Measurements from ENCODE around the gene ZNF316. TPM values are rescaled to one million over a fixed set of nuclear protein-coding genes. Genes with fewer than 3 reads are reported as not detected.

ZNF316 gene
- total RNA-seq, 3 donors from 2014 or later = 22.3 to 40.9 (median 24.1) TPM

DNA sequence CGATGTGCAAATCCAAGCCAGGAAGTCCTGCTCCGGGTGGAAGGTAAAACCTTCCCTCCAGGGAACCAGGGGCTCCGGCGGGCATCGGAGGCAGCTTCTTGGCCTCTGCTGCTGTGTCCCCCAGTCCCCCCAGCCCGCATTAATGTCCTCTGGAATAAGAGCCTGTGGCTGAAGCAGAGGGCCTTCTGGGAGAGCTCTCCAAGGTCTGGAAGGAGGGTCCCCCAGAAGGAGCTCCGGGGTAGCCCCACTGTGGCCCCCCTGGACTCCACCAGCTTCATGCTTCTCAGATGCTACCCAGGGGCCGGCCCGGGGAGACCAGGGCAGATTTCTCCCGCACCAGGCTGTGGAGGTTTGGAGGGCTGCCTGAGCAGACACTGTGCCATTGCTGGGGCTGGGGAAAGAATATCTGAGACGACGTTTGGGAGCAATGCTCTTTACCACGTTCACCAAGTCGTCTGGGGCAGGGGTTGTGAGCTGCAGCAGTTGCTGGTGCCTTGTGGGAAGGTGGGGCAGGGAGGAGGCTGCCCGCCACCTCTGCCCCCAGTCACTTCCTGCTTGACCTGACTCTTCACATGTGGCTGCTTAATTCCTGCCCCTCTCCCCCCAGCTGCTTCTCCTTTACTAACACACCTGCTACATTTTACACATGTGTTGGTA, 13.4 kb upstream of the ZNF316 start:
- H3K9me3 ChIP-seq = no peaks in the 10 kb centered on the region
- DNase-seq = no peak
- no peaks in the 10 kb centered on the region for H3K4me1 ChIP-seq (ENCODE audit: low read depth)
- TF ChIP-seq, protein P1, sequence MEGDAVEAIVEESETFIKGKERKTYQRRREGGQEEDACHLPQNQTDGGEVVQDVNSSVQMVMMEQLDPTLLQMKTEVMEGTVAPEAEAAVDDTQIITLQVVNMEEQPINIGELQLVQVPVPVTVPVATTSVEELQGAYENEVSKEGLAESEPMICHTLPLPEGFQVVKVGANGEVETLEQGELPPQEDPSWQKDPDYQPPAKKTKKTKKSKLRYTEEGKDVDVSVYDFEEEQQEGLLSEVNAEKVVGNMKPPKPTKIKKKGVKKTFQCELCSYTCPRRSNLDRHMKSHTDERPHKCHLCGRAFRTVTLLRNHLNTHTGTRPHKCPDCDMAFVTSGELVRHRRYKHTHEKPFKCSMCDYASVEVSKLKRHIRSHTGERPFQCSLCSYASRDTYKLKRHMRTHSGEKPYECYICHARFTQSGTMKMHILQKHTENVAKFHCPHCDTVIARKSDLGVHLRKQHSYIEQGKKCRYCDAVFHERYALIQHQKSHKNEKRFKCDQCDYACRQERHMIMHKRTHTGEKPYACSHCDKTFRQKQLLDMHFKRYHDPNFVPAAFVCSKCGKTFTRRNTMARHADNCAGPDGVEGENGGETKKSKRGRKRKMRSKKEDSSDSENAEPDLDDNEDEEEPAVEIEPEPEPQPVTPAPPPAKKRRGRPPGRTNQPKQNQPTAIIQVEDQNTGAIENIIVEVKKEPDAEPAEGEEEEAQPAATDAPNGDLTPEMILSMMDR (IDR thresholded peaks at IDR 0.05) = no peak
- ATAC-seq = peak; percentile 62
- no peaks in the 10 kb centered on the region for H3K36me3 ChIP-seq (ENCODE audit: low read depth)
- intact Hi-C loops (cut with DNase I, micrococcal nuclease) = no loop called here
- no peak overlapping the region for H3K4me3 ChIP-seq

DNA sequence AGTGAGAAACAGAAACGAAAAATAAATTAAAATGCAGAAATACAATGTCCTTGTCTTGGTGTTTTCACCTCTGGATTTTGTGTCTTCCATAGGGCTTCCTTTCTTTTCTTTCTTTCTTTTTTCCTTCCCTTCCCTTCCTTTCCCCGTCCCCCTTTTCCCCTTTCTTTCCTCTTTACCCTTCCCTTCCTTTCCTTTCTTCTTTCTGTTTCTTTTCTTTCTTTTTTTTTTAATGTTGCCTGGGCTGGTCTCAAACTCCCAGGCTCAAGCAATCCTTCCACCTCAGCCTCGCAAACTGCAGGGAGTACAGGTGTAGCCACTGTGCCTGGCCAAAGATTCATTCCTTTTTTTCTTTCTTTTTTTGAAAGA, 12.9 kb upstream of the ZNF316 start:
- Histone ChIP-seq H3K4me3 (no peak overlapping the region), H3K36me3 (ENCODE audit: low read depth) (no peaks in the 10 kb centered on the region), H3K4me1 (ENCODE audit: low read depth) (no peaks in the 10 kb centered on the region), H3K9me3 (no peaks in the 10 kb centered on the region)
- ATAC-seq = no peak
- DNase-seq = no peak
- TF ChIP-seq, protein P1 (IDR thresholded peaks at IDR 0.05) = no peak
- intact Hi-C loops (cut with DNase I, micrococcal nuclease) = no loop called here

DNA sequence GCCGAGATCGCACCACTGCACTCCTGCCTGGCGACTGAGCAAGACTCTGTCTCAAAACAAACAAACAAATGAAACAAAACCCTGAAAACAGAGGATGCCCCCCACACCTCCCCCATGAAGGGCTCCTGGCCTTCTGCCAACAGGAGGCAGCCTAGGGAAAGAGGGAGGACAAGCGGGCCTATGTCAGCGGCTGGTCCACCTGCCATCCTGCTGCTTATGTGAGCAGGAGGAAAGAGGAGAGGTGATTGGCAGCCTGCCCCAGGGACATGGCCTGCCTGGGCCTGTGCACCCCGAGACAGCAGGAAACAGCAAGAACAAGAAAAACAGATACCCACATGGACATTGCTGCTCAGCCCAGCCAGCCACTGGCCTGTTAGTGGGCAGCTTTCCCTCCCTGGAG, 9.1 kb upstream of the ZNF316 start:
- no peaks in the 10 kb centered on the region for H3K36me3 ChIP-seq (ENCODE audit: low read depth)
- no peaks in the 10 kb centered on the region for H3K9me3 ChIP-seq
- H3K4me1 ChIP-seq (ENCODE audit: low read depth) = no peaks in the 10 kb centered on the region
- DNase-seq = no peak
- ATAC-seq = no peak
- H3K4me3 ChIP-seq = no peak overlapping the region
- intact Hi-C loops (cut with DNase I, micrococcal nuclease) = no loop called here
- TF ChIP-seq, protein P1 (IDR thresholded peaks at IDR 0.05) = no peak

DNA sequence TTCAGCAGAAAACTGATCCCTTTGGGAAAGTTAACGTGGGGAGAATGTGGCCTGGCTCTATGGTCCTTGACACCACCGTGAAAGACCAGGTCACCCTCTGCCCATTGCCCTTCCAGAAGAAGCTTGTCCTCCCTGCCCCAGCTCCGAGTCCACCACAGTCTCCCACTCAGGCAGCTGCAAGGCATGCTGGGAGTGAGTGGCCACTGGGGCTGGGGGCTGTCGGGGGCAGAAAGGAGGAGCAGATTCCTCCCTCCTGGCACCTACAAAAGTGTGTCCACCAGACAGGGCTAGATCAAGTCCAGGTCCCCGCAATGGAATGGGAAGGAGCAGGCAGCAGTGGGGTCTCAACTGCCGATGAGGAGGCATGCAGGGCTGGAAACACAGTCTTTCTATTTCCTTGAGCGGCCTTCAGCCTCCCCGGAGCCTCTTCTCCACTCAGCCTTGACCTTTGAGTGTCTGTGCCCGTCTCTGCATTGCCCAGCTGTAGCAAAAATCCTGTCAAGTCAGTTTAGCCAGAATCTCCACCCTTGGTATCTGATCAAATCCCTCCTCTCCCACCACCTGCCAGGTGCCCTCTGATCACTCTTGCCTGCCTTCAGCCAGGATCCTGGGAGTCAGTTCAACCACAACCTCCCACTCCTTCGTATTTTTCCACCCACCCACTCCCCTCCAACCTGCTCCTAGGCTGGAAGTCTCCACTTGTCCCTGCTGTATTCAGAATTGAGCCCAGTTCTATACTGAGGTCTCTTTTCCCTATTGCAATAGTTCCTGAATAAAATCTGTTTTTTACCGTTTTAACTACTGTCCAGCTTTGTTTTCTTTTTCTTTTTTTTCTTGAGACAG, 6.9 kb upstream of the ZNF316 start:
- Histone ChIP-seq H3K4me3 (no peak overlapping the region), H3K4me1 (ENCODE audit: low read depth) (no peaks in the 10 kb centered on the region), H3K36me3 (ENCODE audit: low read depth) (no peaks in the 10 kb centered on the region), H3K9me3 (no peaks in the 10 kb centered on the region)
- intact Hi-C loops (cut with DNase I, micrococcal nuclease) = no loop called here
- TF ChIP-seq, protein P1 (IDR thresholded peaks at IDR 0.05) = no peak
- DNase-seq (no peak), ATAC-seq (peak; percentile 26)

DNA sequence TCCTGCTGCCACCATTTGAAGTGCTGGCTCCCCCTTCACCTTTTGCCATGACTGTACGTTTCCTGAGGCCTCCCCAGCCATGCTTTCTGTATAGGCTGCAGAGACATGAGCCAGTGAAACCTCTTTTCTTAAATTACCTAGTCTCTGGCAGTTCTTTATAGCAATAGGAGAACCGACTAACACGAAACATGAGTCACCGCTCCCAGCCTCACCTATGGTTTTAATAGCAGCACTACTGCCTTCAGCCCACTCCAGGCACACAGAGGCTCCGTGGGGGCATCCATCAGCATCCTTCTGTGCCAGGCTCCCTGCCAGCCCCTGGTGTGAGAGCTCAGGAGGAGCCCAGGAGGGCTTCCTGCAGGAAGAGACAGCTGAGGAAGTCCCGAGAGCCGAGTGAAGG, 5.5 kb upstream of the ZNF316 start:
- intact Hi-C loops (cut with DNase I, micrococcal nuclease) = no loop called here
- DNase-seq (no peak), ATAC-seq (no peak)
- H3K4me3 ChIP-seq = no peak overlapping the region
- peaks cover 3% of the 10 kb centered on the region for H3K4me1 ChIP-seq (ENCODE audit: low read depth)
- no peaks in the 10 kb centered on the region for H3K9me3 ChIP-seq
- TF ChIP-seq, protein P1 (IDR thresholded peaks at IDR 0.05) = no peak
- no peaks in the 10 kb centered on the region for H3K36me3 ChIP-seq (ENCODE audit: low read depth)

Data from mucosa of descending colon (tissue), 3 donors.